Suprapubic skin (tissue), 4 donors: ENCODE measurements around the gene SMIM36.

ENCODE experiments used
- CTCF ChIP-seq, 2 donors: fragments of 200-600 bp in 1 of 2; fragments of 450-650 bp in 1 of 2; sonication (generic) in 1 of 2; IDR thresholded peaks; one replicate each; pipeline ENCODE4 v1.5.1; 2016 to 2019; ENCODE audit warnings: antibody characterized with exemption in 2 of 2, mild to moderate bottlenecking in 1 of 2, moderate library complexity in 1 of 2
- EP300 ChIP-seq: sonication (generic); formaldehyde crosslinking; IDR thresholded peaks from one replicate; pipeline ENCODE4 v1.6.1; 2017; ENCODE audit warnings: antibody characterized with exemption
- POLR2A ChIP-seq, 2 donors: fragments of 450-650 bp; IDR thresholded peaks; one replicate each; pipeline ENCODE4 v1.6.1; 2017; ENCODE audit warnings: antibody characterized with exemption in 2 of 2, mild to moderate bottlenecking in 2 of 2, moderate library complexity in 2 of 2
- POLR2AphosphoS5 ChIP-seq, 3 donors: sonication (generic); formaldehyde crosslinking; IDR thresholded peaks; one replicate each; pipeline ENCODE4 v1.6.1; 2017; ENCODE audit warnings: antibody characterized with exemption in 3 of 3

- TF ChIP-seq POLR2AphosphoS5 (IDR thresholded peaks at IDR 0.05) (no peak), POLR2A (IDR thresholded peaks at IDR 0.05) (no peak), CTCF (IDR thresholded peaks at IDR 0.05) (no peak), EP300 (no peak)
These were observed 95.3 kb downstream of the SMIM36 start for GRCh38 chr17:55416000-55416399.
